Epithelial cell of esophagus (primary cell): ENCODE data around the gene CACNA1G.

Experiments
- DNase-seq: peaks from one replicate; pipeline ENCODE4 v3.0.0; 2010; ENCODE audit warnings: low read depth
- H3K4me3 ChIP-seq: 2 replicates; pipeline ENCODE4 v1.5.1; 2011; ENCODE audit warnings: mild to moderate bottlenecking, low read length, control low read depth
- TF ChIP-seq, protein P1 (sequence below): IDR thresholded peaks from 2 replicates; pipeline ENCODE4 v1.5.1; 2011; ENCODE audit warnings: low read depth, mild to moderate bottlenecking, low read length, control low read depth, inconsistent platforms; ENCODE audit not compliant: insufficient read depth; ENCODE audit errors: missing control alignments

Gene CACNA1G

DNA sequence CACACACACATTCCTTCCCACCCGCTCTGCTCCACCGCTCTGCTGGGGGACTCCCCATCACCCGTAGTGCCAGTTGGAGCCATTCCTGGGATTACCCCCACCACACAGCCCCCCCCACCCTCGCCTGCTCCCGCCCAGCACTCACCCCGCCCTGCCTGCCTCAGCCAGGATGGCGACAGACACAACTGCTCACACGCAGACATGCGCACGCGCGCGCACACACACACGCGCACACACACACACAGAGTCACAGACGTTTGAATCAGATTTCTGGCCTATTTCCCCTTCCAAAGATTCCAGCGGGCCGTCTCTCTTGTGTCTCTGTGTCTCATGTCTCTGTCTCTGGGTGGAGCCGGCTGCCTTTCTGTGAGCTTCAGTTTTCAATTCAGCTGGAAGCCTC, 4.4 kb downstream of the CACNA1G start:
- TF ChIP-seq, protein P1, sequence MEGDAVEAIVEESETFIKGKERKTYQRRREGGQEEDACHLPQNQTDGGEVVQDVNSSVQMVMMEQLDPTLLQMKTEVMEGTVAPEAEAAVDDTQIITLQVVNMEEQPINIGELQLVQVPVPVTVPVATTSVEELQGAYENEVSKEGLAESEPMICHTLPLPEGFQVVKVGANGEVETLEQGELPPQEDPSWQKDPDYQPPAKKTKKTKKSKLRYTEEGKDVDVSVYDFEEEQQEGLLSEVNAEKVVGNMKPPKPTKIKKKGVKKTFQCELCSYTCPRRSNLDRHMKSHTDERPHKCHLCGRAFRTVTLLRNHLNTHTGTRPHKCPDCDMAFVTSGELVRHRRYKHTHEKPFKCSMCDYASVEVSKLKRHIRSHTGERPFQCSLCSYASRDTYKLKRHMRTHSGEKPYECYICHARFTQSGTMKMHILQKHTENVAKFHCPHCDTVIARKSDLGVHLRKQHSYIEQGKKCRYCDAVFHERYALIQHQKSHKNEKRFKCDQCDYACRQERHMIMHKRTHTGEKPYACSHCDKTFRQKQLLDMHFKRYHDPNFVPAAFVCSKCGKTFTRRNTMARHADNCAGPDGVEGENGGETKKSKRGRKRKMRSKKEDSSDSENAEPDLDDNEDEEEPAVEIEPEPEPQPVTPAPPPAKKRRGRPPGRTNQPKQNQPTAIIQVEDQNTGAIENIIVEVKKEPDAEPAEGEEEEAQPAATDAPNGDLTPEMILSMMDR, result no peak
- peak; percentile 37 for DNase-seq
- H3K4me3 ChIP-seq, result no peak overlapping the region

DNA sequence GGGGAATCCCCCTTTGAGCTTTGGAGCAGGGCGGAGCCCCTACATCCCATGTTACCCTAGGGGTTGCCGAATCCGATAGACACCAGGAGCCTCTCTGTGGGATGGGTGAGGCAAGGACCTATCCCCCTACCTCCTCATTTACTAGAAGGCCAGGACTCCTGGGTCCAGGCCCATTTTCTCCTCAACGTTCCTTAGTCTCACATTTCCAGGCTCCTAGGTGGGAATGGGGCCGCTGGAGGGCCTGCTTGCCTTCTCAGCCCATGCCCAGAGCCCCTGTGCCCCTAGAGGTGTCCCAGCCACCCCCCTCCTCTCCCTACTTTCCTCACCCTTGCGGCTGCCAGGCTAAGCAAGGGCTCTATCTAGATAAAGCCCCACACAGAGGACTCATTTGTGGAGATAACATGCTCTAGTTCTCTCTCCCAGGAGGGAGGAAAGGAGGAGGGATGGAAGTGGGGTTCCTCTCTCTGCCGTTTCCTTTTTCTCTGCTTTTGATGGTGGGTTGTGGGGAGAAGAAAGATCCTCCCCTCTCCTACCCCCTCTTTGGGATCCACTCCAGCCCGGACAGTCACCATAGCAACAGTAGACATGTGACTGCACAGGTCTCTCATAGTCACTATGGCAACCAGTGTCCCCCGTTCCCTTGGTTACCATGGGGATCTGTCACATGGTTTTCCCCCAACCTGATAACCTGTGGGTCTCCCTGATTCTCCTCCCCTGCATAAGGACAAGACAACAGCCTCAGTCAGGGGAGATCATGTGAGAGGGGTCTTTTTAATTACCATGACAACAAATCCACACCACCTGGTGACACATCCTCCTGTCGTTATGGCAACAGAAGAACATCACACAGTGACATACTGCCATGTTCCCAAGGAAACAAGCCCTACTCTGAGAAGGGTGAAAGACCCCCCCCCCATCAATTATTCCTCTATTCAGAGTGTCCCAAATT, 5.2 kb downstream of the CACNA1G start:
- DNase-seq, result no peak
- TF ChIP-seq, protein P1, result no peak
- H3K4me3 ChIP-seq, result no peak overlapping the region

DNA sequence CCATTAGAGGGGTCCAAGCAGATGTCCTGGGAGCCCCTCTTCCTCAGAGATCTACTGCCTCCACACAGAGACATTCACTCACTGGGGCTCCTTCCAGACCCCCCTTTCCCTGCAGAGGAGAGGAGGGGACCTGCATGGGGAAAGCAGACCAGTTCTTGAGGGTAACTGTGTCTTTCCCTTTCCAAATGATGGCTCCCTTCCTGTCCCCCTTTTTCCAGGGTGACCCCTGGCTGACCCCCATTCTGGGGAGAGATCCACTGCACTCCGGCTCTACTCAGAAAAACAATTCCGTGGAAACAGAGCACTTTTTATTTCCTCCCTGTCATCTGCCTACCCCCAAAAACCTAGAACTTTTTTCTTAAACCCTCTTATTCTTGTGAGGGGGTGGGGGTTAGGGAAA, 6.4 kb downstream of the CACNA1G start:
- DNase-seq, result no peak
- TF ChIP-seq, protein P1, result no peak
- no peak overlapping the region for H3K4me3 ChIP-seq

DNA sequence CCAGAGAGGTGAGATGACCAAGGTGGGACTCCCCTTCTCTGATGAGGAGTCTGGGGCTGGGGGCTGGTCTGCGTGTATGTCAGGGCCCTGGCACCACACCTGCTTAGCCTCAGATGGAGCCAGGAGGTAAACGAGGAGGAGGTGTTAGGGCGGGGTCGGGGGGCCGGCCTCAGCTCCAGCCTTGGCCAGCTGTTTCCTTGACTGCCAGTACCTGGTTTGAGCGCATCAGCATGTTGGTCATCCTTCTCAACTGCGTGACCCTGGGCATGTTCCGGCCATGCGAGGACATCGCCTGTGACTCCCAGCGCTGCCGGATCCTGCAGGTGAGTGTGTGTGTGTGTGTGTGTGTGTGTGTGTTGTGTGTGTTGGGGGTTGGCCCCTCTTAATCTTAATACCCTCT, 8.1 kb downstream of the CACNA1G start:
- DNase-seq, result no peak
- no peak overlapping the region for H3K4me3 ChIP-seq
- TF ChIP-seq, protein P1, result no peak

DNA sequence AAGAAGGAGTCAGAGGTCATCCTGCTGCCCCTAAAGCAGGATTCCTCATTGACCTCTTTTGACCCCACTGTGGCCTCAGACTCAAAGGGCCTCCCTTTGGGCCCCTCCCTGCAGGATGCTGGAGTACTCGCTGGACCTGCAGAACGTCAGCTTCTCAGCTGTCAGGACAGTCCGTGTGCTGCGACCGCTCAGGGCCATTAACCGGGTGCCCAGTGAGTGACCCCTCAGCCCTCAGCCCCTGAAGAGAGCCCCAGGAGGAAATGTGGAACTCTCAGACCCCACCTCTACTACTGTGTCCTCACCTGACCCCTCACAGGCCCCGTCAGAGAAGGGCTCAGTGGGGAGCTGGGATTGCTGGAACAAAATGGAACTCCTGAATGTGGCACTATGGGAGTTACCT, 9.1 kb downstream of the CACNA1G start:
- TF ChIP-seq, protein P1, result no peak
- no peak for DNase-seq
- H3K4me3 ChIP-seq, result no peak overlapping the region

DNA sequence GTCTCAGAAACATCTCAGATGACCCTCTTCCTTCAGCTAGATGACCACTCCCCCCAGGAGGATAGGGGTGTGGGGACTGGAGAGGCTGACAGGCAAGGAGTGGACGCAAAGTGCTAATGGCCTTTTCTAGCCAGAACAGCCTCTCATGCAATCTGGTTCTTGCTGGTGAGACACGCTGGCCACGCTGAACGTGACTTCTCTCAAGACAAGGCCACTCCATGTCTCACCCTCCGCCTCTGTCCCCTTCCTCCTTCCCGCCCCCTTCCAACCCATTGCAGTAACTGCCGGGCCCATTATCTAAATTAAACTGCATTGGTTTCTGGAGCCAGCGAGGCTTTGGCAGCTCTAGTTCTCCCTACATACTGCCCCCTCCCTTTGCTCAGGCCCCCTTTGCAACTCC, 9.5 kb downstream of the CACNA1G start:
- no peak for DNase-seq
- no peak overlapping the region for H3K4me3 ChIP-seq
- TF ChIP-seq, protein P1, result no peak

DNA sequence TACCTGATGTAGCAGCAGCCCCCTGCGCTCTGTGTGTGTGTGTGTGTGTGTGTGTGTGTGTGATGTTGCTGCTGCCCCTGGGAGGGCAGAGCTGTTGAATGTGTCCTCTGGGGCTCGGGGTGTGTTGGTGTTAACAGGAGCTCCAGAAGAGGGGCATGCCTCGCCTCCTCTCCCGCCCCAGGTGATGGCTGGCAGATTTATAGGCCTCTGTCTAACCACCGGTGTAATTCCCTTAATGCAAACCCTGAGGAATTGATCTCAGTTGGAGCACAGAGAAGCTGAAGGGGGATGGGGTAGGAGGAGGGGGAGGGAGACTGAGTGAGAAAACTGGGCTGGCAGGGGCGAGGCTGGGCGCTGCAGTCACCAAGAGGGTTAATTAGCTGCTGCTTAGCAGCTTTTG, 10.0 kb downstream of the CACNA1G start:
- H3K4me3 ChIP-seq, result no peak overlapping the region
- TF ChIP-seq, protein P1, result no peak

More for the DNA sequence above, 10.0 kb downstream of the CACNA1G start:
- DNase-seq, result no peak
